Sigmoid colon (tissue), 4 donors: Measurements from ENCODE around the gene MYO7B.

Experiments used
- CTCF ChIP-seq, 4 experiments: fragments of 450-650 bp in 3 of 4; fragments of 200-600 bp in 1 of 4; IDR thresholded peaks; one replicate each; pipeline ENCODE4 v1.5.1; 2016 to 2019; ENCODE audit warnings: antibody characterized with exemption in 4 of 4, mild to moderate bottlenecking in 3 of 4, moderate library complexity in 2 of 4
- EP300 ChIP-seq, 4 donors: sonication (generic); formaldehyde crosslinking; IDR thresholded peaks; one replicate each; pipeline ENCODE4 v1.6.1; 2017; ENCODE audit warnings: antibody characterized with exemption in 4 of 4
- POLR2A ChIP-seq, 2 donors: fragments of 450-650 bp; IDR thresholded peaks; one replicate each; pipeline ENCODE4 v1.6.1; 2016; ENCODE audit warnings: antibody characterized with exemption in 2 of 2, mild to moderate bottlenecking in 2 of 2, moderate library complexity in 2 of 2
- POLR2AphosphoS5 ChIP-seq, 4 donors: sonication (generic); formaldehyde crosslinking; IDR thresholded peaks; one replicate each; pipeline ENCODE4 v1.6.1; 2017; ENCODE audit warnings: antibody characterized with exemption in 4 of 4

- TF ChIP-seq POLR2A (IDR thresholded peaks at IDR 0.05) (no peak), CTCF (IDR thresholded peaks at IDR 0.05) (no peak), POLR2AphosphoS5 (IDR thresholded peaks at IDR 0.05) (peak; percentile 29 to 75 (median 42)), EP300 (IDR thresholded peaks at IDR 0.05) (peak in 1 of 4 donors; percentile 6)
Measured at GRCh38 chr2:127675331-127676261, 140.1 kb downstream of the MYO7B start, which contains the start of gene LIMS2.
